ENCODE results near the gene NRAP. TPM values are rescaled to one million over a fixed set of nuclear protein-coding genes. Genes with fewer than 3 reads are reported as not detected.

Gene NRAP, protein sequence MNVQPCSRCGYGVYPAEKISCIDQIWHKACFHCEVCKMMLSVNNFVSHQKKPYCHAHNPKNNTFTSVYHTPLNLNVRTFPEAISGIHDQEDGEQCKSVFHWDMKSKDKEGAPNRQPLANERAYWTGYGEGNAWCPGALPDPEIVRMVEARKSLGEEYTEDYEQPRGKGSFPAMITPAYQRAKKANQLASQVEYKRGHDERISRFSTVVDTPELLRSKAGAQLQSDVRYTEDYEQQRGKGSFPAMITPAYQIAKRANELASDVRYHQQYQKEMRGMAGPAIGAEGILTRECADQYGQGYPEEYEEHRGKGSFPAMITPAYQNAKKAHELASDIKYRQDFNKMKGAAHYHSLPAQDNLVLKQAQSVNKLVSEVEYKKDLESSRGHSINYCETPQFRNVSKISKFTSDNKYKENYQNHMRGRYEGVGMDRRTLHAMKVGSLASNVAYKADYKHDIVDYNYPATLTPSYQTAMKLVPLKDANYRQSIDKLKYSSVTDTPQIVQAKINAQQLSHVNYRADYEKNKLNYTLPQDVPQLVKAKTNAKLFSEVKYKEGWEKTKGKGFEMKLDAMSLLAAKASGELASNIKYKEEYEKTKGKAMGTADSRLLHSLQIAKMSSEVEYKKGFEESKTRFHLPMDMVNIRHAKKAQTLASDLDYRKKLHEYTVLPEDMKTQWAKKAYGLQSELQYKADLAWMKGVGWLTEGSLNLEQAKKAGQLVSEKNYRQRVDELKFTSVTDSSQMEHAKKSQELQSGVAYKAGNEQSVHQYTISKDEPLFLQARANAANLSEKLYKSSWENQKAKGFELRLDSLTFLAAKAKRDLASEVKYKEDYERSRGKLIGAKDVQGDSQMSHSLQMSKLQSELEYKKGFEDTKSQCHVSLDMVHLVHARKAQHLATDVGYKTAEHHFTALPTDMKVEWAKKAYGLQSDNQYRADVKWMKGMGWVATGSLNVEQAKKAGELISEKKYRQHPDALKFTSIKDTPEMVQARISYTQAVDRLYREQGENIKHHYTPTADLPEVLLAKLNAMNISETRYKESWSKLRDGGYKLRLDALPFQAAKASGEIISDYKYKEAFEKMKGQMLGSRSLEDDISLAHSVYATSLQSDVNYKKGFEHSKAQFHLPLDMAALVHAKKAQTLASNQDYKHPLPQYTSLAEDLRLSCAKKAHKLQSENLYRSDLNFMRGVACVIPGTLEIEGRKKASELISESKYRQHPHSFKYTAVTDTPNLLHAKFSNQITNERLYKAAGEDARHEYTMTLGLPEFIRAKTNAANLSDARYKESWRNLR (N-terminal part only)
- total RNA-seq (2014; rRNA removed; shearing (Covaris generic)) (not detected in 2 replicates), polyA plus RNA-seq (2016; fragmentation: Nextera tagmentation; extraction: Ambion mirVana) (not detected in 2 replicates)
- long read RNA-seq: 0 reads

DNA sequence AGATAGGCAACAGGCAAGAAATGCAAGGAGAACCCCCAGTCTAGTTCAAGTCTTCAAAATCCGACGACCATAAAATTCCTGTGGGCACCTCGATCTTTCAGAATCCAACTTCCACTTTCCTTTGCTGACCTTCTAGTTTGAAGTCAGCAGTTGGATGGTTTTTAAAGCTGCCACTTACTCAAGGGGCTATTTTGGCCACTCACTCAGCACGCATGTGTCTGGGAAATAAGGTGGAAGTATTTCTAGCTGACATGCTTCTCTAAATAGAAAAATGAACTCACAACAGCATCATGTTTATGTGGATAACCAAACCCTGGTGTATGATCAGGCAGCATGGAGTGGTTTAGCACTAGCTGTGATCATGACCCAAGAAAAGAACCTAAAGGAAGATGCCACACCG is at the start of gene NRAP:
Gene NRAP, minus strand, starts transcription at position 134 of the 400 bp plus-strand sequence. CDS start 159 bp downstream, outside the sequence.
- Histone ChIP-seq H2AFZ (no peak within 1 kb of the TSS), H3K4me3 (no peak within 1 kb of the TSS), H3K4me2 (no peak within 1 kb of the TSS)
- TF ChIP-seq, protein P1, sequence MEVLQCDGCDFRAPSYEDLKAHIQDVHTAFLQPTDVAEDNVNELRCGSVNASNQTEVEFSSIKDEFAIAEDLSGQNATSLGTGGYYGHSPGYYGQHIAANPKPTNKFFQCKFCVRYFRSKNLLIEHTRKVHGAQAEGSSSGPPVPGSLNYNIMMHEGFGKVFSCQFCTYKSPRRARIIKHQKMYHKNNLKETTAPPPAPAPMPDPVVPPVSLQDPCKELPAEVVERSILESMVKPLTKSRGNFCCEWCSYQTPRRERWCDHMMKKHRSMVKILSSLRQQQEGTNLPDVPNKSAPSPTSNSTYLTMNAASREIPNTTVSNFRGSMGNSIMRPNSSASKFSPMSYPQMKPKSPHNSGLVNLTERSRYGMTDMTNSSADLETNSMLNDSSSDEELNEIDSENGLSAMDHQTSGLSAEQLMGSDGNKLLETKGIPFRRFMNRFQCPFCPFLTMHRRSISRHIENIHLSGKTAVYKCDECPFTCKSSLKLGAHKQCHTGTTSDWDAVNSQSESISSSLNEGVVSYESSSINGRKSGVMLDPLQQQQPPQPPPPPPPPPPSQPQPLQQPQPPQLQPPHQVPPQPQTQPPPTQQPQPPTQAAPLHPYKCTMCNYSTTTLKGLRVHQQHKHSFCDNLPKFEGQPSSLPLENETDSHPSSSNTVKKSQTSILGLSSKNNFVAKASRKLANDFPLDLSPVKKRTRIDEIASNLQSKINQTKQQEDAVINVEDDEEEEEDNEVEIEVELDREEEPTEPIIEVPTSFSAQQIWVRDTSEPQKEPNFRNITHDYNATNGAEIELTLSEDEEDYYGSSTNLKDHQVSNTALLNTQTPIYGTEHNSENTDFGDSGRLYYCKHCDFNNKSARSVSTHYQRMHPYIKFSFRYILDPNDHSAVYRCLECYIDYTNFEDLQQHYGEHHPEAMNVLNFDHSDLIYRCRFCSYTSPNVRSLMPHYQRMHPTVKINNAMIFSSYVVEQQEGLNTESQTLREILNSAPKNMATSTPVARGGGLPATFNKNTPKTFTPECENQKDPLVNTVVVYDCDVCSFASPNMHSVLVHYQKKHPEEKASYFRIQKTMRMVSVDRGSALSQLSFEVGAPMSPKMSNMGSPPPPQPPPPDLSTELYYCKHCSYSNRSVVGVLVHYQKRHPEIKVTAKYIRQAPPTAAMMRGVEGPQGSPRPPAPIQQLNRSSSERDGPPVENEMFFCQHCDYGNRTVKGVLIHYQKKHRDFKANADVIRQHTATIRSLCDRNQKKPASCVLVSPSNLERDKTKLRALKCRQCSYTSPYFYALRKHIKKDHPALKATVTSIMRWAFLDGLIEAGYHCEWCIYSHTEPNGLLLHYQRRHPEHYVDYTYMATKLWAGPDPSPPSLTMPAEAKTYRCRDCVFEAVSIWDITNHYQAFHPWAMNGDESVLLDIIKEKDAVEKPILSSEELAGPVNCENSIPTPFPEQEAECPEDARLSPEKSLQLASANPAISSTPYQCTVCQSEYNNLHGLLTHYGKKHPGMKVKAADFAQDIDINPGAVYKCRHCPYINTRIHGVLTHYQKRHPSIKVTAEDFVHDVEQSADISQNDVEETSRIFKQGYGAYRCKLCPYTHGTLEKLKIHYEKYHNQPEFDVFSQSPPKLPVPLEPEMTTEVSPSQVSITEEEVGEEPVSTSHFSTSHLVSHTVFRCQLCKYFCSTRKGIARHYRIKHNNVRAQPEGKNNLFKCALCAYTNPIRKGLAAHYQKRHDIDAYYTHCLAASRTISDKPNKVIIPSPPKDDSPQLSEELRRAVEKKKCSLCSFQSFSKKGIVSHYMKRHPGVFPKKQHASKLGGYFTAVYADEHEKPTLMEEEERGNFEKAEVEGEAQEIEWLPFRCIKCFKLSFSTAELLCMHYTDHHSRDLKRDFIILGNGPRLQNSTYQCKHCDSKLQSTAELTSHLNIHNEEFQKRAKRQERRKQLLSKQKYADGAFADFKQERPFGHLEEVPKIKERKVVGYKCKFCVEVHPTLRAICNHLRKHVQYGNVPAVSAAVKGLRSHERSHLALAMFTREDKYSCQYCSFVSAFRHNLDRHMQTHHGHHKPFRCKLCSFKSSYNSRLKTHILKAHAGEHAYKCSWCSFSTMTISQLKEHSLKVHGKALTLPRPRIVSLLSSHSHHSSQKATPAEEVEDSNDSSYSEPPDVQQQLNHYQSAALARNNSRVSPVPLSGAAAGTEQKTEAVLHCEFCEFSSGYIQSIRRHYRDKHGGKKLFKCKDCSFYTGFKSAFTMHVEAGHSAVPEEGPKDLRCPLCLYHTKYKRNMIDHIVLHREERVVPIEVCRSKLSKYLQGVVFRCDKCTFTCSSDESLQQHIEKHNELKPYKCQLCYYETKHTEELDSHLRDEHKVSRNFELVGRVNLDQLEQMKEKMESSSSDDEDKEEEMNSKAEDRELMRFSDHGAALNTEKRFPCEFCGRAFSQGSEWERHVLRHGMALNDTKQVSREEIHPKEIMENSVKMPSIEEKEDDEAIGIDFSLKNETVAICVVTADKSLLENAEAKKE (CRISPR knock-in tag; IDR thresholded peaks at IDR 0.05): no peak
- no peak for TF ChIP-seq ZNF114 (CRISPR knock-in tag; IDR thresholded peaks at IDR 0.05)
- TF ChIP-seq, protein P2, sequence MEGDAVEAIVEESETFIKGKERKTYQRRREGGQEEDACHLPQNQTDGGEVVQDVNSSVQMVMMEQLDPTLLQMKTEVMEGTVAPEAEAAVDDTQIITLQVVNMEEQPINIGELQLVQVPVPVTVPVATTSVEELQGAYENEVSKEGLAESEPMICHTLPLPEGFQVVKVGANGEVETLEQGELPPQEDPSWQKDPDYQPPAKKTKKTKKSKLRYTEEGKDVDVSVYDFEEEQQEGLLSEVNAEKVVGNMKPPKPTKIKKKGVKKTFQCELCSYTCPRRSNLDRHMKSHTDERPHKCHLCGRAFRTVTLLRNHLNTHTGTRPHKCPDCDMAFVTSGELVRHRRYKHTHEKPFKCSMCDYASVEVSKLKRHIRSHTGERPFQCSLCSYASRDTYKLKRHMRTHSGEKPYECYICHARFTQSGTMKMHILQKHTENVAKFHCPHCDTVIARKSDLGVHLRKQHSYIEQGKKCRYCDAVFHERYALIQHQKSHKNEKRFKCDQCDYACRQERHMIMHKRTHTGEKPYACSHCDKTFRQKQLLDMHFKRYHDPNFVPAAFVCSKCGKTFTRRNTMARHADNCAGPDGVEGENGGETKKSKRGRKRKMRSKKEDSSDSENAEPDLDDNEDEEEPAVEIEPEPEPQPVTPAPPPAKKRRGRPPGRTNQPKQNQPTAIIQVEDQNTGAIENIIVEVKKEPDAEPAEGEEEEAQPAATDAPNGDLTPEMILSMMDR (conservative IDR thresholded peaks at IDR 0.05; ENCODE audit: low read depth in 2 of 2): no peak
- TF ChIP-seq EZH2 (IDR thresholded peaks at IDR 0.05; ENCODE audit: low read depth, unreplicated experiment): no peak
- TF ChIP-seq, protein P3, sequence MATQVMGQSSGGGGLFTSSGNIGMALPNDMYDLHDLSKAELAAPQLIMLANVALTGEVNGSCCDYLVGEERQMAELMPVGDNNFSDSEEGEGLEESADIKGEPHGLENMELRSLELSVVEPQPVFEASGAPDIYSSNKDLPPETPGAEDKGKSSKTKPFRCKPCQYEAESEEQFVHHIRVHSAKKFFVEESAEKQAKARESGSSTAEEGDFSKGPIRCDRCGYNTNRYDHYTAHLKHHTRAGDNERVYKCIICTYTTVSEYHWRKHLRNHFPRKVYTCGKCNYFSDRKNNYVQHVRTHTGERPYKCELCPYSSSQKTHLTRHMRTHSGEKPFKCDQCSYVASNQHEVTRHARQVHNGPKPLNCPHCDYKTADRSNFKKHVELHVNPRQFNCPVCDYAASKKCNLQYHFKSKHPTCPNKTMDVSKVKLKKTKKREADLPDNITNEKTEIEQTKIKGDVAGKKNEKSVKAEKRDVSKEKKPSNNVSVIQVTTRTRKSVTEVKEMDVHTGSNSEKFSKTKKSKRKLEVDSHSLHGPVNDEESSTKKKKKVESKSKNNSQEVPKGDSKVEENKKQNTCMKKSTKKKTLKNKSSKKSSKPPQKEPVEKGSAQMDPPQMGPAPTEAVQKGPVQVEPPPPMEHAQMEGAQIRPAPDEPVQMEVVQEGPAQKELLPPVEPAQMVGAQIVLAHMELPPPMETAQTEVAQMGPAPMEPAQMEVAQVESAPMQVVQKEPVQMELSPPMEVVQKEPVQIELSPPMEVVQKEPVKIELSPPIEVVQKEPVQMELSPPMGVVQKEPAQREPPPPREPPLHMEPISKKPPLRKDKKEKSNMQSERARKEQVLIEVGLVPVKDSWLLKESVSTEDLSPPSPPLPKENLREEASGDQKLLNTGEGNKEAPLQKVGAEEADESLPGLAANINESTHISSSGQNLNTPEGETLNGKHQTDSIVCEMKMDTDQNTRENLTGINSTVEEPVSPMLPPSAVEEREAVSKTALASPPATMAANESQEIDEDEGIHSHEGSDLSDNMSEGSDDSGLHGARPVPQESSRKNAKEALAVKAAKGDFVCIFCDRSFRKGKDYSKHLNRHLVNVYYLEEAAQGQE (IDR thresholded peaks at IDR 0.05; ENCODE audit: unreplicated experiment): no peak
- TF ChIP-seq EZH2phosphoT487 (IDR thresholded peaks at IDR 0.05; ENCODE audit: unreplicated experiment): no peak
- TF ChIP-seq NANOG (IDR thresholded peaks at IDR 0.05; ENCODE audit: borderline replicate concordance): no peak
- TF ChIP-seq, protein P4, sequence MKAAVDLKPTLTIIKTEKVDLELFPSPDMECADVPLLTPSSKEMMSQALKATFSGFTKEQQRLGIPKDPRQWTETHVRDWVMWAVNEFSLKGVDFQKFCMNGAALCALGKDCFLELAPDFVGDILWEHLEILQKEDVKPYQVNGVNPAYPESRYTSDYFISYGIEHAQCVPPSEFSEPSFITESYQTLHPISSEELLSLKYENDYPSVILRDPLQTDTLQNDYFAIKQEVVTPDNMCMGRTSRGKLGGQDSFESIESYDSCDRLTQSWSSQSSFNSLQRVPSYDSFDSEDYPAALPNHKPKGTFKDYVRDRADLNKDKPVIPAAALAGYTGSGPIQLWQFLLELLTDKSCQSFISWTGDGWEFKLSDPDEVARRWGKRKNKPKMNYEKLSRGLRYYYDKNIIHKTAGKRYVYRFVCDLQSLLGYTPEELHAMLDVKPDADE (IDR thresholded peaks at IDR 0.05): no peak
- no peak for TF ChIP-seq STAT1 (IDR thresholded peaks at IDR 0.05; ENCODE audit: unreplicated experiment)
- TF ChIP-seq POLR2AphosphoS5 (IDR thresholded peaks at IDR 0.05; ENCODE audit: low read depth): no peak

More for the DNA sequence above, at the start of gene NRAP:
- Histone ChIP-seq H3K36me3 (ENCODE audit: insufficient read depth) (no peaks in the 10 kb centered on the region), H3K9me2 (ENCODE audit: insufficient read depth) (peaks cover 9% of the 10 kb centered on the region; the same call in 1 of the 2 replicates), H3K27ac (ENCODE audit: low read depth) (no peak within 1 kb of the TSS), H3K4me1 (ENCODE audit: insufficient read depth) (no peaks in the 10 kb centered on the region), H3F3A (replicated peaks; ENCODE audit: low read depth) (no peaks in the 10 kb centered on the region), H3K79me2 (replicated peaks; ENCODE audit: insufficient read depth) (no peaks in the 10 kb centered on the region), H3K27me3 (ENCODE audit: insufficient read depth) (no peaks in the 10 kb centered on the region), H4K20me1 (replicated peaks; ENCODE audit: insufficient read depth) (no peaks in the 10 kb centered on the region)
- ATAC-seq: no peak
- H3K4me1 Mint-ChIP-seq: no peaks in the 10 kb centered on the region; the same call in 2 of the 3 replicates
- H3K27me3 Mint-ChIP-seq (ENCODE audit: insufficient read depth, low read depth, poor library complexity): peaks cover 1% of the 10 kb centered on the region
- no peak within 1 kb of the TSS for H3K4me3 Mint-ChIP-seq
- H3K27ac Mint-ChIP-seq: no peak within 1 kb of the TSS
- no peaks in the 10 kb centered on the region for H3K9me3 Mint-ChIP-seq
- H3K36me3 Mint-ChIP-seq (ENCODE audit: low read depth): no peaks in the 10 kb centered on the region
- DNase-seq (ENCODE audit: low spot score): no peak

All from GM23338 (cell line).